HG03575 (cell line): ENCODE measurements around the gene CABP7.

Experiments used
- ATAC-seq: cut with Tn5 transposase; IDR thresholded peaks from one replicate; pipeline ENCODE4 v1.9.1; 2021; ENCODE audit not compliant: unreplicated experiment, insufficient number of reproducible peaks, low FRiP score; ENCODE audit errors: extremely low read depth

The CABP7 gene

DNA sequence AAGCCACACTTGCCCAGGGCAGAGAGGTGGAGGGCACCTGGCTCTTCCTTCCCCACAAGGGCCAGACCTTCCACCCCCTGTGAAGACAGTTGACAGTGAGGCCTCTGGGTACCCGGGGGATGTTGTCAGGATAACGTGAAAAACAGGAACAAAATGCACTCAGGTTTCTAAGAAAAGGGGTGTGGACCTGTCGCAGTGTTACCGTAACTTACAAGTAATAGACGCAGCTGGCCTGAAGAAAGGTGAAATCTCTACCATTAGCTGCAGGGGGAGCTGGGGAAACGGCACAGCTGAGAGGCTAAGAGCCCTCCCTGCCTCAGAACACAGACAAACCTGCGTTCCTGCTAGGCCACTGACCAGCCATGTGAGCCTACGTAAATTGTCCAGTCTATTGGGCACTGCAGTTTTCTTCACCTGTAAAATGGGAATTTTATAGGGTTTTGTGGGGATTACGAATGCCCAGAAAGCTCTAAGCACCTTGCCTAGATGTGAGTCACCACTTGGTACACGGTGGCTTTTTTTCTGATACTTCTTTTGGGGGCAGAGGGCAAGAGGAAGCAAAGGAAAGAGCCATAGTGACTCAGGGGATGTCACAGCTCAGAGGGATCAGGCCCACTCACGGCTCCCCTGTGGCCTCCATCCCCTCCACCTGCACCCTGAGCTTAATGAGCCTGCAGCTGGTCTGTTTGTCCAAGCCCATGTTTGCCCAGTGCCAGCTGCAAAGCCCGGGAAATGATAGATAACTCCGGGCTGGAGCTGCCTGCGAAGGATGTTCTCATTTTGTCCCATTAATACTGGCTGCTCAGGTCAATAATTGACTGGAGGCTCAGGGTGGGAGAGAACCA is 18.4 kb upstream of the CABP7 start:
- ATAC-seq, result no peak

DNA sequence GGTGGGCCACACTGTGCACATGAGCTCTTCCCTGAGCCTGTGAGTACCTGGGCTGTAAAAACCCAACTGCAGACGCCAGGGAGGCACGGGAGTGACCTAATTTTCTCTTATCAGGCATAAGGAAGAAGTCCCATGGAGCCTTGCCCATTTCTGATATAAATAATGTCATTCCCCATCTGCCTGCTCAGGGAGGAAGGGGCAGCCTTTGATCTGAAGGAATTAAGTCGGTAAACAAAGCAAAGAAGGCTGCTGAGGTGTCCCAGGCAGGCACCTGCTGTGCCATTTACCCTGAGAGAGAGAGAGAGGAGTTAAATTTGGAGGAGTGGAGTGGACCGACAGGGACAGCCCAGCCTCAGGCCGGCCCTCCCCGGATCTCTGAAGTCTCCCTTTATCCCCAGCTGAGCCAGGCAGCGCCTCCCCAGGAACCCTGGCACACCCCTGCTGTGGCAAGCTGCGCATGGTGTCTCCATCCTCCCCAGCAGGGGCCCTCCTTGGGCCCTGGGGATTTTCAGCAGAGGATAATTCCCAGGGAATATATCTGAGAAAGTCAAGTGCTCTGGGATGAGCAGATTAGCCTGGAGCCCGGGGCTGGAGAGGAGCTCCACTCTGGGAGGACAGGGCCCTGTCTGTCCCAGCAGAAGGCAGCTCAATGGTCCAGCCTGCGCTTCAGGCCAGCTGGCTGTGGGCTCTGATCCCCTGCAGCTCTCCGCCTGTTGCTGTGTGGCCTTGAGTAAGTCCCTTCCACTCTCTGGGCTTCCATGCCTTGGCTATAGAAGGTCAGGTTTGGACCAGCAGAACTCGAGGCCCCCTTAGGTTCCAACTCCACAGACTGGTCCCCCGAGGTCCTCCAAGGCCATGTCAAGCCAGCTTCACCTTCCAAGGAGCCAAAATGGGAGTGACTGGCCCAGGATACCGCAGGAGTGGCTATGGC is 17.5 kb upstream of the CABP7 start:
- ATAC-seq, result no peak

DNA sequence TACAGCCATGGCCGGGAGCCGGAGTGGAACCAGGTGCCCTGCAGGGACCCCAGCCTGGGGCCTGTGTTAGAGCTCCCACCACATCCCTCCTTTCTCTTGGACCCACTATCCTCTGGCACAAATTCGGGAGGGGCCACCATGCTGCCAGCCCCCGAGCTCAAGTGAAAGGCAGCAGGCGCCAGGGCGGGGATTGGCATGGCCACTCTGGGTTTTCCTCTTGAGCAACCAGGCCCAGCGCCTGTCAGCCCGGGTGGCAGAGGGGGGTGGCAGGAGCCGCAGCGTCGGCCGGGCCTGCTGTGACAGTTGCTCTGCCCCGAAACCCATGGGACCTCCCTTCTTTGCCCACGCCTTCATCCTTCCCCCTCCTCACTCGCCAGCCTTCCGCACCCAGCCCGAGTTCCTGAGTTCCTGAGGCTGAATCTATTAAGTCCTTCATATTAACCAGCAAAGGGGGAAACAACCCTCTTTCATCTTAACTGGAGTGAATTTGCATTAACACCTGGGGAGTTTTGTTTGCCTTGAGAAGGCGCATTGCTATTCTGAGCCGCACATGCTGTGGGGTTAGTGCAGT is 16.8 kb upstream of the CABP7 start:
- ATAC-seq, result no peak

DNA sequence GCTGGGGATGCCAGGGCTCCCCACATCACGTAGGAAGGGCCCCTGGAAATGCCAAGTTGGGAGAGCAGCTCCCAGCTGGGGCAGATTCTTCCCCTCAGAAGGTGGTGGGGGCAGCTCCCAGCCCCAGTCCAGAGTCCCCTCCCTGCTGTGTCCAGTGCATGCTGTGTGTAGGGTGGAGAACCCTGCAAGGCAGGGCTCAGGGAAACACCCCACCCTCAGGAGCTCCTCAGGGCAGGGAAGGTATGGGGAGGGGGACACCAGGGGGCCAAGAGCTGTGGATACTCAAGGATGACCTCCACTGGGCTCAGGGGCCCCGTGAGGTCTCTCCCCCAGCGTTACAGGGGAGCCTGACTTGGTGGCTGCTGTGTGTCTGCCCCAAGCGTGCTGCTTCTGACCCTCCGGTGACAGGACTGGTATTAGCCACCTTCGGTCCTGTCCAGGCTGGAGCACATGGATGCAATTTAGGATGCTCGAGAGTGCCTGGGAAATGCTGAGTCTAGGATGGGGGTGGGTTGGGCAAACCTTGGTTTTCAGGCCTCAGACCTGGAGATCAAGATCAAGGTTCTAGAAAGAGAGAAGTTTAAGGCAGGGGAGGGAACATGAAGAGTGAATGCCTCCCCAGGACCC is 16.1 kb upstream of the CABP7 start:
- ATAC-seq, result no peak

DNA sequence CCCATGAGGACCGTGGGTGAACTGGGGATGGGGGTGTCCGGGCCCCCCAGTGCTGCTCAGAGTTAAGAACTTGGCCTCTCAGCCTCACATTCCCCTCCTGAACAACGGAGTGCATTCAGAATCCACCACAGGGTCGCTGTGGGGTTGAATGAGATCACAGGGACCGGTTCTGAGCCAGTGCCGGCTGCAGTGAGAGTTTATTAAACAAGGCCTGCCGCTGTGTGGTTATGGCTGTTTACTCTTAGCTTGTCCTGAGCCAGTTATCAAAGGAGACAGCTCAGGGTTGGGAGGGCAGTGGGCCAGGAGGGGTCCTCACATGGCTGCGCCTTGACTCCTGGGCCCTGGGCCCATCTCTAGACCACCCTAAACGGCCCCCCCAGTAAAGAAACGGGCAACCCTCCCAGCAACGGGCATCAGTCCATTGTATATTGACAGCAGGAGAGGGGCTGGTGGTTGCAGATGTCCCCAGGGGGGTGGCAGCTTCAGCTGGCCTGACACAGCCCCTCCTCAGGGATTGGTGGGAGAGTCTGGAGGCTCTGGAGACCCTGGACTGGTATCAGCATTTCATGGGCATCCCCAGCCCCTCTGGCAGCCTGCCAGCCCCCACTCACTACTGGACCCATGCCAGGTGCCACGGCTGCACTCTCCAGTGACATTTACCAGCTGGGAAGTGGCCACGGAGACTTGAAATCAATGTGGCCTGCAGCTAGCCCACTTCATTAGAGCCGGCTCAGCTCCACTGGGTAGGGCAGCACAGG is 15.1 kb upstream of the CABP7 start:
- no peak for ATAC-seq

DNA sequence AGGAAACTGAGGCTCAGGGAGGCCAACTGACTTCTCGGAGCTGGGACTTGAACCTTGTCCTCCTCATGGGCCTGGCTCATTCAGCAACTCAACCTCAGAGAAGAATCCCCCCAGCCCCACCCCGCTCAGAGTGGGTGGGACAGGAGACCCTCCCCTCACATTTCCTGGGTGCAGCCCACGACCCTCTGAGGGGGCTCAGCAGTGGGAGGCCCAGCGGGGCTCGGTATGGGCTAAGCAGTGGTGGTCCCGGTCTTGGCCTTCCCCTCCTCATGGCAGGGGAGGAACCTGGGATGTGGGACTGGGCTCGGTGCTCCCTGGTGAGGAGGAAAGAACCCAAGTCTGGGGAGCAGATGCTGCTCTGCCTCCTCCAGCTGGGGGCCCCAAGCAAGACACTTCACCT is 14.2 kb upstream of the CABP7 start:
- ATAC-seq, result no peak

DNA sequence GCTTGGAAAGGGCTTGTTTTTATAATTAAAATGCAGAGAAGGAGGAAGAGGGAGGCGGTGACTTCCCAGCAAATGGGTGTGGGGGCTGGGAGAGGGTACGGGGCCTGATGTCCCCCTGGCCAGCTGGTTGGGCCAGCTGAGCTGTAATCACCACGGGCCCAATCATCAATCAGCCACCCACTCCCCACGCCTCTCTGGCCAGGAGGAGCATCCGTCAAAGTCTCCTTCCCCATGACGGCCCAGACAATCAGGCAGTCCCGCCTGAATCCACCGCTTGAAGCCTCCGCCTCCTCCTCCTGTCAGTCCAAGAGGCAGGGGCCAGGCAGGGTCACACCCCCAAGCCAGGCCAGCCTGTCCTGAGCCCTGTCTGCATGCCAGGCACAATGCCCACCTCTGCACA is 13.3 kb upstream of the CABP7 start:
- ATAC-seq, result no peak

DNA sequence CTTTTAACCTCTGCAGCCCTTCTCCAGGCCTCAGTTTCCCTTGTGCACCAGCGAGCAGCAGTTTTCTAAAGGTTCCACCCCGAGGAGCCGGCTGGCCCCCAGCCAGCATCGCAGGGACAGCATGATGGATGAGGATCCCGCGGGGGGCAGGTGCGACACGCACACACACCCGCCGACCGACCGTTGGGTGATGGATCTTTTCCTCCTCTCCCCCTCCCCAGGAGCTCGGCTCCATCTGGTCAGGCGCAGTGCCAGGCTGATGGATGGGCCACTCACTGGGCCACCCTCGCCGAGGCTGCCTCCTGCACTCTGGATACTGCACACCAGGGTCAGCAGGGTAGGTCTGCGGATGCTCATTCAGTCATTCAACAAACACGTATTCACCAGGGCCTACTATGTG is 12.8 kb upstream of the CABP7 start:
- ATAC-seq, result no peak

DNA sequence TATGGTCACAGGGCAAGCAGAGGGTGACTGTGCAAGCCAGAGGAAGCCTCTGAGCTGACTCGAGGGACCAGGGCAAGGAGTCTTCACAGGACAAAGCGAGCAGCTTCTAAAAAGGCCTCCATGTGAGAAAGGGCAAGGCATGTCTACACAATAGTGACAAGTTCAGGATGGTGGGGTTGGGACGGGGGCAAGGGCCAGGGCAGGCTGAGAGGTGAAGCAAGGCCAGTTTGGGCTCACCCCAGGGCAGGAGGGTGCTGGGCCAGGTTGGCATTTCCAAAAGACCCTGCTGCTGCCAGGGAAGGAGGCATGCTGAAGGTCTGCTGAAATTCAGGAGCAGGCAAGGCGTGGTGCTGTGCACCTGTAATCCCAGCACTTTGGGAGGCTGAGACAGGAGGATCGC is 12.3 kb upstream of the CABP7 start:
- no peak for ATAC-seq

DNA sequence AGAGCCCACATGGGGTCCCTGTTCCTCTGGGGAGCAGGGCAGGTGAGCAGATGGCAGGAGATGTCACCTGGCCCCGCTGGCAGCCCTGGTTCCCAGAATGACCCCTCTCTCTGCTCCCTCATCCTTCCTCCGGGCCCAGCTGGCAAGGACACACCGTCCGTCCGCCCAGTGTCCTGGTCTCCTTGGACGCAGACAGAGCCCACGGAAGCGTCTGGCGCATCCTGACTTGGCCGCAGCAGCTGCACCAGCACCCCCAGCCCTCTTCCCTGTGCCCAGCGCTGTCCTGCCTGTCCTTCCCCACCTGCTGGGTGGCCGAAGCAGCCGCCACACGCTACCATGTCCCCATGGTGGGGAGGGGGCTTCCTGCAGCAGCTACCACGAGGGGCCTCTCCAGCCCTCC is 9.6 kb upstream of the CABP7 start:
- no peak for ATAC-seq

DNA sequence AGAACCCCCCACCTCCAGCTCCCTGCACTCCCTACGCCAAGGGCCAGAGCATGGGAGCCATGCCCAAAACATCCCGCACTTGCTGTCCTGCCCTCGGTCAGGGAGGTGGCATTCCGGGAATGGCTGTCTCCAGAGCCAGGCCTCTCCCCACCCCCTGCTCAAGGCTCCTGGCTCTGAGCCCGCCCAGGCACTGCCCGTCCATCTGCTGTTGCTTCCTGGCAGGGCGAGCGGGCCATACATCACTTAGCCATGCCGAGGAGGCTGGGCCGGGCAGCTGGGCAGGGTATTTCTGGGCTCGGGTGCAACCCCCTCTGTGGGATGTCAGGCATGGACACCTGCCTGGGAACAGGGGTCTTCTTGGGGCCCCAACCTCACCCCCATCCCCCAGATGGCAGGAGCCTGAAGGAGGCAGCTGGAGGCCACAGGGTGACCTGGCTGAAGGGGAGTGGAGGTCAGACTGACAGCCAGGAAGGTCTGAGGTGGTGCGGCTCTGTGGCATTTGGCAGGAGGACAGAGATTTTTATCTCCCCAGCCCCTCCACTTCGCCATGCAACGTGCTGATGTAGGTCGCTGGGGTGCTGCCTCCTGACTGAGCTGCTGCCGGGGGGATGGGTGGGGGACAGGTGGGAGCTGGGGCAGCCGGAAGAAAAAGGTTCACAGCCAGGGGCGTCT is 8.7 kb upstream of the CABP7 start:
- no peak for ATAC-seq

DNA sequence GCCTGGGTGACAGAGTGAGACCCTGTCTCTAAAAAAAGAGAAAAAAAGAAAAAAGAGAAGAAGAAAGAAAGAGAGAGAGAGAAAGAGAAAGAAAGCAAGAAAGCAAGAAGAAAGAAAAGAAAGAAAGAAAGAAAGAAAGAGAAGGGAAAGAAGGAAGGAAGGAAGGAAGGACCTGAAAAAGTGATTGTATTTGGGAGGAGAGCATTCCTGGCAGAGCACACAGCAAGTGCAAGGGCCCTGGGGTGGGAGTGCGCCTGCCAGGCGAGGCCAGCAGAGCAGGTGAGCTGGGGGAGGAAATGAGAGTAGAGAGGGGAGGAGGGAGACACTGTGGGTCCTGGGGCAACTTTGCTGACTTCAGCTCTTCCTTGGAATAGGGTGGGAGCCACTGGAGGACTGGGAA is 7.7 kb upstream of the CABP7 start:
- no peak for ATAC-seq

DNA sequence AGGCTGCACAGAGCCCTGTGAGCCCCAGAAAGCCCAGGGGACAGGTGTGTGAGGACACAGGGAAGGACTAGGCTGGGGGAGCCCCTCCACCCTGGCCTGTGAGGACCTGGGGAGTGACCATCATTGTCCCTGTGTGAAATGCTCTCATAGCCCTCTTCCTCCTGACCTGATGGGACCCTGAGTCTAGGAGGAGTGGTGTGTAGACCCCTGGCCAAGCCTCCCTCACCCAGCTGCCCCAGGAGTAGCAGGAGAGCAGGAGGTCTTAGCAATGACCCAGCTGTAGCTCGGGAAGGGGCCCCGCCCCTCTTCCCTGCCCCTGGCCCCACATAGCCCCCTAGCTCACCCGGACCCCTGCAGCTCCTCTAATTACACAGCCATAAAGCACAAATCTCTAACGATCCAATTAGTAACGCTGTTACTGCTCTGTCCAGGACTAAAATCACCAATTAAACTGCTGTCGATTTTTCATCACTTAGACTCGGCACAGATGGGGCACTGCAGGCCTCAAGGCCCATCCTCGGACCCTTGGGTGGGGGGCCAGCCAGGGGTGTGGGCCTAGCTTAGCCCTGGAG is 6.6 kb upstream of the CABP7 start:
- ATAC-seq, result no peak

DNA sequence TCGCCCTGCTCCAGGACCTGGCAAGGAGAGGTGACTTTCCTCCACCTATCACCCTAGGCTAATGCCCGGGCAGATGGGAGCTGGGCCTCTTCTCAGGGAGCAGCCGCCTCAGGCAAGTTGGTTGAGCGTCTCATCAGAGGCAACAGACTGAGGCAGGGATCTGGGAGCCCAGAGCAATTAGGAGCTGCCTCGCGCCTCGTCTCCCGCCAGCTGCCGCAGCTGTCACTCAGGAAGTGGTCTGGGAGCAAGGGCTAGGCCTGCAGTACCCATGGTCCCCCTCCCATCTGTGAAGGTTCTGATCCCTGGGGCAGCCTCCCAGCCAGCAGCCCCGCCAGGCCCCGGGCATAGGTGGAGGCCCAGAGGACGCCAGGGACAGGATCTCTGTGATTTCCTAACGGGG is 4.6 kb upstream of the CABP7 start:
- no peak for ATAC-seq

DNA sequence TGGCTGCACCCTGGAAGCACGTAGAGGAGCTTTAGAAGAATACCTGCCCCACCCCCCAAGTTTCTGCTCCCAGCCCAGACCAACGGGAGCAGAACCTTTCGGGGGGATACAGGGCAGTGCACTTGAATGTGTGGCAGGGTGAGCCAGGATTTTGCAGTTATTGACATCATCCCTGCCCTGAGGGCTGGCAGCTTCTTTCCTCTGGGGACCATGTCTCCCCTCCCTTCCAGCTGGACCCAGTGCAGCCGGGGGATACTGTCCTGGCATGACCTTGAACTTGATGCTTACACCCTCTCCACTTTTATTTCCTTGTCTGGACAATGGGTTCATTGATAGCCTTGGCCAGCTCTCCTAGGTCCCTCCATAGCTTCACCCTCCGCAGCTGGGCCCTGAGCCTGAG is 4.1 kb upstream of the CABP7 start:
- no peak for ATAC-seq

DNA sequence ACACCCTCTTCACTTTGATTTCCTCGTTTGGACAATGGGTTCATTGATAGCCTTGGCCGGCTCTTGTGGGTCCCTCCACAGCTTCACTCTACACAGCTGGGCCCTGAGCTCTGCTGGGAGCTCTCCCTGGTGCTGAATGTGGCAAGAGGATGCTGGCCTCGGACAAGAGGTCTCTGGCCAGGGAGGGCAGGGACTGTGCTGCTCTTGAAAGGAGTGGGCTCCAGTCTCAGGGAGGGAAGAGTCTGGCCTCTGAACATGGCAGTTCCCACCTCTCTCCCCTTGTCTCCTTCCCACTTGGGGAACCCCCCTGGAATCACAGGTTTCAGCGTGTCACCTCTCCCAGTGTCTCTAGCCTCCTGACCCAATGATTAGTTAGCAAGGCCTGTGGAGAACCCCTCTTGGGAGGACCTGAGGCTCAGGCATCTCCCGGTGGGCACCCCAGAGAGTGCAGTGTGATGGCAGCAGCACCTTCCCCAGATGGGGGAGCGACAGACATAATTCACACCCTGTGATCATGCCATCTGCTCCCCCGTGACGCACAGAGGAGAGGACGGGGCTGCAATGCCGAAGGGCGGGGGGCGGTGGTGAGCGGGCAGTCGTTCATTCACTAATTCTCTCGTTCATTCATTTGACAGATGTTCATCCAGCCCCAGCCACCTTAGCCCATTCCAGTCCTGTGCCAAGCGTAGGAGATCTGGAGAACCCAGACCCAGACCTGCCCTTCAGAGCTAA is 2.8 kb upstream of the CABP7 start:
- no peak for ATAC-seq

DNA sequence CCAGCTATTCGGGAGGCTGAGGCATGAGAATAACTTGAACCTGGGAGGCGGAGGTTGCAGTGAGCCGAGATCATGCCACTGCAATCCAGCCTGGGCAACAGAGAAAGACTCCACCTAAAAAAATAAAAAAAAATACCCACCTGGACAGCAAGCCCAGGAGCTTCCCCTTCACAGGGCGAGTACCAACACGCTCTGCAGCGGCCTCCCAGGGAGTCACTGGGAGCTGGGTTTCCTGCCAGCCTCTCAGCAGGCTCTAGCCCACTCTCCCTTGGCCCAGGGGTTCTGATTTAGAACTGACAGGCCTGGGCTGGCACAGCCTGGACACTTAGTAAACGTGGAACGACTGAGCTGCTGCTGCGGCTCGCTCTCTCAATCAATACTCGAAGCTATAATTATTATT is 2.0 kb upstream of the CABP7 start:
- no peak for ATAC-seq
